ENCODE measurements around the gene WDR46.

DNA sequence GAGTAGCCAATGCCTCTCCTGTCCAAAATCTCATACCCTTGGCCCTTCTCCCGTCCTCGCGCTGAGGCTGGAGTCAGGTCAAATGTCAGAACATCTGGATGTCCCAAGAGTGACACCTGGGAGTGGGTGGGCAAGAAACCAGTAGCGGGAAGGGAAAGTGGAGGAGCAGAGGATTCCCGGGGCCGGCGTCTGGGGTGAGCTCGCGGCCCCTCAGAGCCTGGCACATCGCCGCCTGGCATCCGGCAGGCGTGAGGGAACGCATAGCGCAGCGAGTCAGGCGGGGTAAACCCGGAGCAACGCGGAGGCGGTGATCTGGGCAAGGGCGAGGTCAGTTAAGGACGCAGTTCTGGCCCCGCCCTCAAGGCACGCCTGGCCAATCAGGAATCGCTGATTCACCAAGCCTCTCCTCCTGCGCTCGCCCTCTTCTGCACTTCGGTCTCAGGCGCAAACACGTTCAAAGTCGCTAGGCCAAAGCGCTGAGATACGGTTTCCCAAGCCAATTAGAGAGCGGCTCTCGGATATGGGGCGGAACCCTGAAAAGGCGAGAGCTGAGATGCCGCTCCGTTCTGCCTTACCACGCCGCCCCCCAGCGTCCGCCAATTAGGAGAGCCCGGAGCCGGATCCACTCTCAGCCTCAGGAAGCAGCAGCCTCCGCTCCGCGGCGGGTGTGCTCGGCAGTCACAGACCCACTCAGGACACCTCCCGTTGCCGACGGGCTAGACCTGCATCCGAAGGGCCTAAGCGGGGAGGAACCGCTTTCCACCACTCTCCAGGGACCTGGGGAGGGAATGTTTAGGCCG lies 39.9 kb downstream of the WDR46 start:
- TF ChIP-seq, protein P1, sequence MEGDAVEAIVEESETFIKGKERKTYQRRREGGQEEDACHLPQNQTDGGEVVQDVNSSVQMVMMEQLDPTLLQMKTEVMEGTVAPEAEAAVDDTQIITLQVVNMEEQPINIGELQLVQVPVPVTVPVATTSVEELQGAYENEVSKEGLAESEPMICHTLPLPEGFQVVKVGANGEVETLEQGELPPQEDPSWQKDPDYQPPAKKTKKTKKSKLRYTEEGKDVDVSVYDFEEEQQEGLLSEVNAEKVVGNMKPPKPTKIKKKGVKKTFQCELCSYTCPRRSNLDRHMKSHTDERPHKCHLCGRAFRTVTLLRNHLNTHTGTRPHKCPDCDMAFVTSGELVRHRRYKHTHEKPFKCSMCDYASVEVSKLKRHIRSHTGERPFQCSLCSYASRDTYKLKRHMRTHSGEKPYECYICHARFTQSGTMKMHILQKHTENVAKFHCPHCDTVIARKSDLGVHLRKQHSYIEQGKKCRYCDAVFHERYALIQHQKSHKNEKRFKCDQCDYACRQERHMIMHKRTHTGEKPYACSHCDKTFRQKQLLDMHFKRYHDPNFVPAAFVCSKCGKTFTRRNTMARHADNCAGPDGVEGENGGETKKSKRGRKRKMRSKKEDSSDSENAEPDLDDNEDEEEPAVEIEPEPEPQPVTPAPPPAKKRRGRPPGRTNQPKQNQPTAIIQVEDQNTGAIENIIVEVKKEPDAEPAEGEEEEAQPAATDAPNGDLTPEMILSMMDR (tag by site-specific recombination; IDR thresholded peaks at IDR 0.05): 0 out of 2 replicates have a peak, but pooled peaks have one; percentile 35
- no peak for TF ChIP-seq ZNF830 (tag by site-specific recombination; IDR thresholded peaks at IDR 0.05; ENCODE audit: low read depth)
- TF ChIP-seq KLF8 (tag by site-specific recombination; IDR thresholded peaks at IDR 0.05): peak; percentile 36; the same call in 1 of the 2 replicates
- TF ChIP-seq IKZF3 (tag by site-specific recombination; IDR thresholded peaks at IDR 0.05): peak; percentile 96
- TF ChIP-seq, protein P2, sequence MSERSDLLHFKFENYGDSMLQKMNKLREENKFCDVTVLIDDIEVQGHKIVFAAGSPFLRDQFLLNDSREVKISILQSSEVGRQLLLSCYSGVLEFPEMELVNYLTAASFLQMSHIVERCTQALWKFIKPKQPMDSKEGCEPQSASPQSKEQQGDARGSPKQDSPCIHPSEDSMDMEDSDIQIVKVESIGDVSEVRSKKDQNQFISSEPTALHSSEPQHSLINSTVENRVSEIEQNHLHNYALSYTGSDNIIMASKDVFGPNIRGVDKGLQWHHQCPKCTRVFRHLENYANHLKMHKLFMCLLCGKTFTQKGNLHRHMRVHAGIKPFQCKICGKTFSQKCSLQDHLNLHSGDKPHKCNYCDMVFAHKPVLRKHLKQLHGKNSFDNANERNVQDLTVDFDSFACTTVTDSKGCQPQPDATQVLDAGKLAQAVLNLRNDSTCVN (tag by site-specific recombination; optimal IDR thresholded peaks at IDR 0.05): peak; percentile 59
- no peak; the same call in 1 of the 2 replicates for TF ChIP-seq ZNF324 (tag by site-specific recombination; IDR thresholded peaks at IDR 0.05)
- TF ChIP-seq, protein P3, sequence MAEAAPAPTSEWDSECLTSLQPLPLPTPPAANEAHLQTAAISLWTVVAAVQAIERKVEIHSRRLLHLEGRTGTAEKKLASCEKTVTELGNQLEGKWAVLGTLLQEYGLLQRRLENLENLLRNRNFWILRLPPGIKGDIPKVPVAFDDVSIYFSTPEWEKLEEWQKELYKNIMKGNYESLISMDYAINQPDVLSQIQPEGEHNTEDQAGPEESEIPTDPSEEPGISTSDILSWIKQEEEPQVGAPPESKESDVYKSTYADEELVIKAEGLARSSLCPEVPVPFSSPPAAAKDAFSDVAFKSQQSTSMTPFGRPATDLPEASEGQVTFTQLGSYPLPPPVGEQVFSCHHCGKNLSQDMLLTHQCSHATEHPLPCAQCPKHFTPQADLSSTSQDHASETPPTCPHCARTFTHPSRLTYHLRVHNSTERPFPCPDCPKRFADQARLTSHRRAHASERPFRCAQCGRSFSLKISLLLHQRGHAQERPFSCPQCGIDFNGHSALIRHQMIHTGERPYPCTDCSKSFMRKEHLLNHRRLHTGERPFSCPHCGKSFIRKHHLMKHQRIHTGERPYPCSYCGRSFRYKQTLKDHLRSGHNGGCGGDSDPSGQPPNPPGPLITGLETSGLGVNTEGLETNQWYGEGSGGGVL (tag by site-specific recombination; IDR thresholded peaks at IDR 0.05): no peak
- peak; percentile 74; the same call in 1 of the 2 replicates for TF ChIP-seq BCL11A (tag by site-specific recombination; IDR thresholded peaks at IDR 0.05; ENCODE audit: low read depth)

Data from HEK293 (cell line).